IPS-NIHi7 (cell line): ENCODE results near the gene CRYBG3.
A peak's percentile ranks its signal among the peaks of the same experiment; 100 is the strongest.

ENCODE experiments used
- DNase-seq: peaks from one replicate; pipeline ENCODE4 v3.0.0; 2012; ENCODE audit warnings: mixed read lengths; ENCODE audit errors: extremely low spot score

Gene CRYBG3

DNA sequence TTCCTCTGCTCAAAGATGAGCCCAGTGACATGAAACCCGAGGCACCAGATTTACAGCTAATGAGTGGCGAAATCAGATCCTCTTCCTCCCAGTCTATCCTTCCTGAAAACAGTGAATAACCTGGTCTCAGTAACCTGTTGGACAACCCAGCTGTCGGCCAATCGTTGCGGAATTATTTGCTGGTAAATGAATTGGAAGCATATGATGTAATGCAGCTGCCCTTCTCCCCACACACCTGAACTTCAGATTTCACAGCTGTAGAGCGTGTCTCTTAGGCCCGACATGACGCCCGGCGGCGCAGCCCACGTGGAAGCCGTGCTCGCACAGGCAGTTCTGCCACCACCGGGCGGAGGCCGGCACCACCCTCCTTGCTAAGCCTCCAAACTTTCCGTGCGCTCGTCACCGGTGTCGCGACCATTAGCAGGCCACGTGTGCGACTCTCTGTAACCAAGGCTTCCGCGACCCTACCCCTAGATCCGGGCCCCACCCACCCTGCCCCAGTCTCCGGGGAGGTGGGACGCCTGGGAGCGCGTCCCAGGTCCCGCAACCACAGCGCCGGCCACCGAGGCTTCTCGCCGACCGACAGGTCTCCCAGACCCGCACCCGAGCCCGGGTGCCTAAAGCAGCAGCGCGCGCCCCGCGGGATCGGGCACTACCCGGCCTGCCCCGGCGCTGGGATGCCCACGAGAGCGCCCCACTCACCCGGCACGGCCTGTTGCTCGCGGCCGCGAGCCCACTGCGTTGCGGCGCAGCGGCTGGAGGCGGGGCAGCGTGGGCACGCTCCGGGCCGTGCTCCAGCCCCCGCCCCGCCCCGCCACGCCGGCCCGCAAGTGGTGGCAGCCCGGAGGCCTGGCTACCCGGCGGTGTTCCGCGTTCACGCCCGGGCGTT, 150.1 kb downstream of the CRYBG3 start, which contains the start of gene RIOX2:
Gene RIOX2, minus strand, starts transcription at position 753 of the 889 bp plus-strand sequence. CDS start 4,838 bp downstream, outside the sequence.
- peak; percentile 65 for DNase-seq

DNA sequence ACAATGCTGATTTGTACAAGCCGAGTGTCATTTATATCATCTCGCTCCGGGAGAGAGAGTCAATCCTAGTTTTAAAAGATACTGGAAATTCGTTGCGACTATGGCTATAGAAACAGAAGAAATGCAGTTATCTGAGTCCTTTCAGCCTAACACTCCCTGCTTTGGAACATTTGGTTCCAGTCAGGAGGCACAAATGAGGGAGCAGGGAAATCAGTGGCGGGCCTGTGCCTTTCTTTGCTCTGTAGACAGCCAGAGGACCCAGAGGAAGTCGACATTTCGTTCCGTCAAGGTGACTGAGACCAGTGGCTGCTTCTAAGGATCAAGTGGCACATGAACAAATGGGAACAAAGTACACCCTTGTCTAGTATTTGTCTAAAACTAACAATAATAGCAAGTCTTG, 151.2 kb downstream of the CRYBG3 start:
- no peak for DNase-seq

DNA sequence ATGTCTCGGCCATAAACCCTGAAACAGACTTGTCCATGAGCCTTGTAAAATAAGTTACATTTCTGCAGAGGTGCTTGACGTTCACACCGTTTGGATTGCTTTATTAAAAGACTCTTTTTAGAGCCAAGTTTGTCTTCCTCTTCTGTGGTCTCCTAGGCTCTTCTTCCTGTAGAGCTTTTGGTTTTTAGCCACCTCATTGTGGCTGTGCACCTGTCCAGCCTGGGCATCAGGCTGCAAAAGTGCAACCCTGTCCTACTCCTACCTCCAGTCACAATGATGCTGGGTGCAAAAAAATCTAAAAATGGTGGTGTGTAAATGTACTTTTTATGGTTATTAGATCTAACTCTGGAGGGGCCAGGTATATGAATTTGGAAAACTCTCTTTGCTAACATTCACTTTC, 153.2 kb downstream of the CRYBG3 start:
- no peak for DNase-seq

DNA sequence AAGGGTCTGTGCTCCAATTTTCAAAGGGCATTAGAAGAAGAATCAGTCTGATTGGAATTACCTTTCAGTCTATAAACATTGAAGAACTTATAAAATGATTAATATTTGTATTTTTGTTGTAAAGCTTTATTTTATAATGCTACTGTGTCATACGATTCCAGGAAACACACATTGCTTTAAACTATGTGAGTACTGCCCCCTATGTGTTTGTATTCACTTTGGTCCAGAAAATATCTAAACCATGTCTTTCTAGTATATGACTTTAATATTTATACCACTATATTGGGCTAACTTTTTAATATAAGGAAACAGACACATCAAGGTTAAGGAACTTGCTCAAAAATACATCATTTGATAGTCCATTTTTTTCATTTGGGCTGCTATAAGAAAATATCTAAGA, 153.7 kb downstream of the CRYBG3 start:
- DNase-seq: no peak

DNA sequence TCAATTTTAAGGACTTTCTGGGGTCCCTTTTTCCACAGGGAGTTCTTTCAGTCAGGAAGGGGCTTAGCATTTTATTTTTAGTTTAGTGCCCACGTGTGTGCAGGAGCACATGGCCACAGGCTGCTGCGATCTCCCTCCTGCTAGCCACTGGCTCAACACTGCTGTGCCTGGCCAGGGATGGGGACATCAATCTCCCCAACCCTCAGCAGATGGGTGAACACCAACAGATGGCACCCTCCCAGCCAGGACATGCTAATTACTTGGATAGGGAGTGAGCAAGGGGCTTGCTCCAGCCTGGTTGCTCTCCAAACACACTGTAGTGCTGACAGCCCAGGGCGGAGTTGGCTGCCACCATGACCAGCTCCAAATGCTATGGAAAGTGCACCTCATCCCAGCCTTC, 157.8 kb downstream of the CRYBG3 start:
- peak; percentile 45 for DNase-seq

- no peak for DNase-seq
These were observed 160.1 kb downstream of the CRYBG3 start for GRCh38 chr3:97981886-97982285.

- no peak for DNase-seq
These were observed 162.2 kb downstream of the CRYBG3 start for GRCh38 chr3:97983933-97984491.

GRCh38 chr3:97987306-97987705, 165.5 kb downstream of the CRYBG3 start:
- DNase-seq: no peak

GRCh38 chr3:97988784-97989568, 167.2 kb downstream of the CRYBG3 start:
- DNase-seq: no peak

GRCh38 chr3:97990624-97991292, 168.9 kb downstream of the CRYBG3 start:
- no peak for DNase-seq

DNA sequence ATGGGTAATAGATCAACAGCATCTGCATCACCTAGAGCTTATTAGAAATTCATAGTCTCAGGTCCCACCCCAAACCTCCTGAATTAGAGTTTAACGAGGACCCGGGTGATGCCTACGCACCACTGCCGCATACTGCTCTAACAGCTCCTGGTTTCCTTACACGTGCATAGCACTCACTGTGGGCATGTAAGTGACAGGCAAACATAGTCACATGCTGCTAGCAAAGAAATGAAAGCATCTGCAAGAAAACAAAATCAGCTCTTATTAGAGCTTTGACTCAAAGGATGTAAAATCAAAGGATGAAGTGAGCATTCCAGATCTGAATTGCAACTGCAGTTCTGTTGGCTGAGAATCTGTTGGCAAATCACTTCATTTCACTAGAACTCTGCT, 169.5 kb downstream of the CRYBG3 start:
- no peak for DNase-seq

DNA sequence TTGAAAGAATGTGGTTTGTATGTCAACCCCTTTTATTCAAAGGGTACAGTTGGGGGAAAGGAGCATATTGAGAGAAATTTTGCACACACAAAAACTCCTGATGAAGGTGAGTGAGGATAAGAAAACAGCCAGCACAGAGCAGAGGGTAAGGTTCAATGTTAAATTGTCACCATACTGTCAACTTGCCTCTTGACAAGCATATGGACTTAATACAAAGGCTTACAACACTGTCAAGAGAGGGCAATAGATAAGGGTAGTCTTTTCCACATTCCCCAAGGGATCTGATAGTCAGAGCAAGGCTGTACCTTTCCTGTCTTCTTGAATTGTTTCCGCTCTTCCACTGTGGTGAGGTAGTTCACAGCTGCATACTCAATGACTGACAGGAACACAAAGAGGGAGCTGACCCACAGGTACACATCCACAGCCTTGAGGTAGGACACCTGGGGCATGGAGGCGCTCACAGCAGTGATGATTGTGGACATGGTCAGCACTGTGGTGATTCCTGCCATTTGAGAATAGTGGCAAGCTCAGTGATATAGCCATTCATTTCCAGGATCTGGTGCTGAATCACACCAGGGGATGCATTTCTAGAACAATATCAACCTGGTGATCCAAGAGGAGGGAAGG, 170.8 kb downstream of the CRYBG3 start:
- DNase-seq: no peak

DNA sequence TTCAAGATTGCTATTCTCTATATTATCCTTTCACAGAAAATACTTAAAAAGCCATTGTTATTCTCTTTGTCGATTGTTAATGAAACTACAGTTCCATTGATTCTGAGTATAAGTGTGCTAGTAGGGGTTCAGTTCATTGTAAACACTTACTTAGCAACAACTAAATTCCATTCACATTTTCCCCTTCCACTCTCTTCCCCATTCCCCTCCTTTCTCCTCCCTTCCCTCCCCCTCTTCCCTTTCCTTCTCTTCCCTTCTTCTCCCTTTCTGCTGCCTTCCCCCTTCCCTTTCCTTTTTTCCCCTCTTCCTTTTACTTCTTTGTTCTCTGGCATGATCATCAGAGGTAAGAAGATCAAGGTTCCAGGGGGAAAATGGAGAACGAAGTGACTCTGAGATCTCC, 171.7 kb downstream of the CRYBG3 start:
- no peak for DNase-seq

GRCh38 chr3:97994328-97994945, 172.6 kb downstream of the CRYBG3 start:
- DNase-seq: no peak
